HG02943 (cell line): ENCODE data around the gene PHF21B.

Experiments
- ATAC-seq: cut with Tn5 transposase; IDR thresholded peaks from one replicate; pipeline ENCODE4 v1.9.1; 2021; ENCODE audit warnings: mild to moderate bottlenecking, low read depth, moderate library complexity; ENCODE audit not compliant: unreplicated experiment

Gene PHF21B

GRCh38 chr22:44848791-44849420, 160.9 kb downstream of the PHF21B start:
- ATAC-seq = no peak

- ATAC-seq = no peak
These were observed 161.5 kb downstream of the PHF21B start for GRCh38 chr22:44848296-44848741.

GRCh38 chr22:44847892-44848291, 161.9 kb downstream of the PHF21B start:
- ATAC-seq = no peak

GRCh38 chr22:44847380-44847779, 162.4 kb downstream of the PHF21B start:
- no peak for ATAC-seq

GRCh38 chr22:44846726-44847275, 163.0 kb downstream of the PHF21B start:
- ATAC-seq = no peak

GRCh38 chr22:44845796-44846720, 163.7 kb downstream of the PHF21B start:
- ATAC-seq = no peak

GRCh38 chr22:44845191-44845590, 164.6 kb downstream of the PHF21B start:
- ATAC-seq = no peak

- no peak for ATAC-seq
These were observed 167.4 kb downstream of the PHF21B start for GRCh38 chr22:44842417-44842816.

GRCh38 chr22:44840611-44841322, 169.0 kb downstream of the PHF21B start:
- no peak for ATAC-seq

- no peak for ATAC-seq
These were observed 170.1 kb downstream of the PHF21B start for GRCh38 chr22:44839721-44840120.

- no peak for ATAC-seq
These were observed 170.7 kb downstream of the PHF21B start for GRCh38 chr22:44839061-44839460.

GRCh38 chr22:44838316-44839016, 171.3 kb downstream of the PHF21B start:
- no peak for ATAC-seq

- no peak for ATAC-seq
These were observed 172.3 kb downstream of the PHF21B start for GRCh38 chr22:44837481-44837880.

GRCh38 chr22:44834065-44834464, 175.7 kb downstream of the PHF21B start:
- ATAC-seq = no peak

- ATAC-seq = no peak
These were observed 177.9 kb downstream of the PHF21B start for GRCh38 chr22:44831885-44832284.
